Measurements from ENCODE around the gene KIAA1328.
"Not testable (repeated sequence)": the region's sequence is repeated elsewhere in the genome, so short reads cannot be mapped to it uniquely, and the experiment has no call there.

Gene KIAA1328

GRCh38 chr18:36887114-36887513 lies 58.2 kb downstream of the KIAA1328 start:
- DNase-seq (ENCODE audit: low read depth in 2 of 2): no peak

GRCh38 chr18:36887864-36888263 lies 58.9 kb downstream of the KIAA1328 start:
- DNase-seq (ENCODE audit: low read depth in 2 of 2): no peak

GRCh38 chr18:36888778-36889177 lies 59.9 kb downstream of the KIAA1328 start:
- DNase-seq (ENCODE audit: low read depth in 2 of 2): no peak

GRCh38 chr18:36889321-36889720 lies 60.4 kb downstream of the KIAA1328 start:
- DNase-seq (ENCODE audit: low read depth in 2 of 2): no peak

- DNase-seq (ENCODE audit: low read depth in 2 of 2): no peak
Observed at GRCh38 chr18:36889742-36890141, 60.8 kb downstream of the KIAA1328 start.

GRCh38 chr18:36890598-36890997 lies 61.7 kb downstream of the KIAA1328 start:
- DNase-seq (ENCODE audit: low read depth in 2 of 2): no peak

GRCh38 chr18:36893227-36893626 lies 64.3 kb downstream of the KIAA1328 start:
- no peak for DNase-seq (ENCODE audit: low read depth in 2 of 2)

GRCh38 chr18:36895606-36896005 lies 66.7 kb downstream of the KIAA1328 start:
- DNase-seq (ENCODE audit: low read depth in 2 of 2): no peak

- no peak for DNase-seq (ENCODE audit: low read depth in 2 of 2)
Observed at GRCh38 chr18:36897253-36897652, 68.3 kb downstream of the KIAA1328 start.

- DNase-seq (ENCODE audit: low read depth in 2 of 2): no peak
Observed at GRCh38 chr18:36899289-36899688, 70.4 kb downstream of the KIAA1328 start.

GRCh38 chr18:36900466-36900865 lies 71.5 kb downstream of the KIAA1328 start:
- DNase-seq (ENCODE audit: low read depth in 2 of 2): no peak

GRCh38 chr18:36901277-36901701 lies 72.4 kb downstream of the KIAA1328 start:
- no peak for DNase-seq (ENCODE audit: low read depth in 2 of 2)

GRCh38 chr18:36903215-36903928 lies 74.4 kb downstream of the KIAA1328 start:
- no peak for DNase-seq (ENCODE audit: low read depth in 2 of 2)

- no peak for DNase-seq (ENCODE audit: low read depth in 2 of 2)
Observed at GRCh38 chr18:36905571-36905970, 76.6 kb downstream of the KIAA1328 start.

GRCh38 chr18:36909282-36909681 lies 80.4 kb downstream of the KIAA1328 start:
- DNase-seq (ENCODE audit: low read depth in 2 of 2): not testable (repeated sequence)

GRCh38 chr18:36912887-36913286 lies 84.0 kb downstream of the KIAA1328 start:
- no peak for DNase-seq (ENCODE audit: low read depth in 2 of 2)

- DNase-seq (ENCODE audit: low read depth in 2 of 2): no peak
Observed at GRCh38 chr18:36917907-36918306, 89.0 kb downstream of the KIAA1328 start.

- no peak for DNase-seq (ENCODE audit: low read depth in 2 of 2)
Observed at GRCh38 chr18:36929601-36930000, 100.7 kb downstream of the KIAA1328 start.

- no peak for DNase-seq (ENCODE audit: low read depth in 2 of 2)
Observed at GRCh38 chr18:36931106-36931505, 102.2 kb downstream of the KIAA1328 start.

- DNase-seq (ENCODE audit: low read depth in 2 of 2): no peak
Observed at GRCh38 chr18:36933552-36933951, 104.6 kb downstream of the KIAA1328 start.

- no peak for DNase-seq (ENCODE audit: low read depth in 2 of 2)
Observed at GRCh38 chr18:36934884-36935283, 106.0 kb downstream of the KIAA1328 start.

GRCh38 chr18:36942264-36942663 lies 113.3 kb downstream of the KIAA1328 start:
- DNase-seq (ENCODE audit: low read depth in 2 of 2): no peak

- DNase-seq (ENCODE audit: low read depth in 2 of 2): no peak
Observed at GRCh38 chr18:36947820-36948348, 119.0 kb downstream of the KIAA1328 start.

- DNase-seq (ENCODE audit: low read depth in 2 of 2): no peak
Observed at GRCh38 chr18:36950282-36950681, 121.4 kb downstream of the KIAA1328 start.
